H1 (cell line): ENCODE results near the gene CAMTA1. TPM values are rescaled to one million over a fixed set of nuclear protein-coding genes. Genes with fewer than 3 reads are reported as not detected.

ENCODE experiments used
- CTCF ChIA-PET: fragments of 300-600 bp; sonication (Branson Sonifier 250); formaldehyde crosslinking; loops from one replicate; lab custom pipeline; 2021; ENCODE audit not compliant: partially characterized antibody; lab: Charles Lee
- POLR2A ChIA-PET: fragments of 300-600 bp; sonication (Branson Sonifier 250); formaldehyde crosslinking; loops from one replicate; lab custom pipeline; 2021; ENCODE audit warnings: inconsistent platforms; ENCODE audit not compliant: partially characterized antibody; lab: Charles Lee
- DNase-seq, 2 experiments: peaks; one replicate each; pipeline versions ENCODE4 v3.0.0 to v3.0.0-alpha.2; 2010 to 2022; ENCODE audit warnings: low spot score in 2 of 2, low read depth in 1 of 2, mixed read lengths in 1 of 2
- FAIRE-seq: peaks from 2 replicates; lab custom pipeline; 2011; peaks lifted over from hg19 to GRCh38; lab: Jason Lieb, UNC
- H2AFZ ChIP-seq: 2 replicates; pipeline ENCODE4 v1.8.1; 2012; ENCODE audit warnings: low read length, inconsistent platforms
- H2AK5ac ChIP-seq: 2 replicates; pipeline ENCODE4 v1.6.1; 2013; ENCODE audit warnings: low read depth, low read length
- H2BK120ac ChIP-seq: replicated peaks from 2 replicates; pipeline ENCODE3; 2013; ENCODE audit warnings: low read depth, low read length, inconsistent platforms
- H2BK12ac ChIP-seq: 2 replicates; pipeline ENCODE4 v1.6.1; 2013; ENCODE audit warnings: low read depth, low read length
- H2BK15ac ChIP-seq: 2 replicates; pipeline ENCODE4 v1.6.1; 2013; ENCODE audit warnings: low read length
- H2BK20ac ChIP-seq: 2 replicates; pipeline ENCODE4 v1.6.1; 2013; ENCODE audit warnings: low read length
- H2BK5ac ChIP-seq: 2 replicates; pipeline ENCODE4 v1.6.1; 2013; ENCODE audit warnings: low read depth, low read length
- H3K14ac ChIP-seq: 2 replicates; pipeline ENCODE4 v1.6.1; 2013; ENCODE audit warnings: inconsistent platforms; ENCODE audit not compliant: insufficient read length
- H3K18ac ChIP-seq: 2 replicates; pipeline ENCODE4 v1.6.1; 2013; ENCODE audit warnings: low read length; ENCODE audit errors: extremely low read depth
- H3K23ac ChIP-seq: 2 replicates; pipeline ENCODE4 v1.6.1; 2013; ENCODE audit warnings: inconsistent platforms; ENCODE audit not compliant: insufficient read length
- H3K23me2 ChIP-seq: 2 replicates; pipeline ENCODE4 v1.6.1; 2013; ENCODE audit warnings: low read depth, low read length
- H3K27ac ChIP-seq: 2 replicates; pipeline ENCODE4 v1.6.1; 2011; ENCODE audit warnings: low read depth, low read length, inconsistent platforms
- H3K27me3 ChIP-seq, 4 experiments: replicated peaks in 1 of 4; 1 replicate in 1 of 4; 2 replicates in 3 of 4; pipeline versions ENCODE4 v1.6.1 to v1.8.1; 2011 to 2013; ENCODE audit warnings: low read length in 3 of 4, mild to moderate bottlenecking in 3 of 4, inconsistent platforms in 2 of 4, mixed read lengths in 2 of 4, moderate library complexity in 1 of 4; ENCODE audit not compliant: control insufficient read depth in 3 of 4, insufficient read depth in 3 of 4; ENCODE audit errors: extremely low read depth in 1 of 4
- H3K36me3 ChIP-seq, 4 experiments: 2 replicates each; pipeline versions ENCODE4 v1.6.1 to v1.8.1; 2011 to 2013; ENCODE audit warnings: mild to moderate bottlenecking in 4 of 4, low read length in 3 of 4, moderate library complexity in 2 of 4, control low read depth in 1 of 4, inconsistent platforms in 1 of 4; ENCODE audit not compliant: insufficient read depth in 4 of 4, control insufficient read depth in 2 of 4
- H3K4ac ChIP-seq: replicated peaks from 2 replicates; pipeline ENCODE3; 2013; ENCODE audit warnings: low read length, low read depth, mixed read lengths, inconsistent platforms; ENCODE audit not compliant: insufficient read length
- H3K4me1 ChIP-seq, 4 experiments: replicated peaks in 1 of 4; 1 replicate in 1 of 4; 2 replicates in 3 of 4; pipeline versions ENCODE4 v1.6.1 to v1.8.1; 2011 to 2013; ENCODE audit warnings: low read length in 3 of 4, inconsistent platforms in 2 of 4, mixed read lengths in 1 of 4; ENCODE audit not compliant: insufficient read depth in 4 of 4, control insufficient read depth in 3 of 4
- H3K4me2 ChIP-seq, 2 experiments: 2 replicates each; pipeline versions ENCODE4 v1.6.1 to v1.8.1; 2011 to 2013; ENCODE audit warnings: low read depth in 2 of 2, low read length in 2 of 2, control low read depth in 1 of 2, inconsistent platforms in 1 of 2, mild to moderate bottlenecking in 1 of 2; ENCODE audit not compliant: insufficient read depth in 1 of 2
- H3K4me3 ChIP-seq, 4 experiments: fragments of 200-600, 300-600 bp in 1 of 4; sonication (generic), shearing (Covaris generic), sonication (Bioruptor Twin) in 1 of 4; 2 replicates each; pipeline versions ENCODE4 v1.5.1 to v1.8.1; 2011 to 2016; ENCODE audit warnings: low read length in 4 of 4, low read depth in 3 of 4, control low read depth in 2 of 4, inconsistent platforms in 2 of 4, mild to moderate bottlenecking in 2 of 4, mixed read lengths in 1 of 4, moderate library complexity in 1 of 4; ENCODE audit not compliant: insufficient read depth in 2 of 4; ENCODE audit errors: extremely low read depth in 1 of 4
- H3K56ac ChIP-seq: replicated peaks from 2 replicates; pipeline ENCODE3; 2013; ENCODE audit warnings: low read depth, mild to moderate bottlenecking, mixed read lengths, low read length, inconsistent platforms; ENCODE audit not compliant: insufficient read length
- H3K79me1 ChIP-seq: 2 replicates; pipeline ENCODE4 v1.6.1; 2013; ENCODE audit warnings: low read depth, low read length, control low read depth
- H3K79me2 ChIP-seq, 2 experiments: 2 replicates each; pipeline versions ENCODE4 v1.6.1 to v1.8.1; 2012 to 2013; ENCODE audit warnings: low read length in 2 of 2, mild to moderate bottlenecking in 2 of 2, inconsistent platforms in 1 of 2; ENCODE audit not compliant: insufficient read depth in 2 of 2, control insufficient read depth in 1 of 2
- H3K9ac ChIP-seq, 4 experiments: replicated peaks in 1 of 4; 1 replicate in 1 of 4; 2 replicates in 3 of 4; pipeline versions ENCODE4 v1.6.1 to v1.8.1; 2011 to 2013; ENCODE audit warnings: low read depth in 3 of 4, low read length in 3 of 4, control low read depth in 2 of 4, mild to moderate bottlenecking in 2 of 4, moderate library complexity in 2 of 4, inconsistent platforms in 1 of 4; ENCODE audit errors: extremely low read depth in 1 of 4
- H3K9me3 ChIP-seq, 2 experiments: 2 replicates each; pipeline versions ENCODE4 v1.6.1 to v1.8.1; 2012 to 2013; ENCODE audit warnings: mild to moderate bottlenecking in 2 of 2, moderate library complexity in 2 of 2, control low read depth in 1 of 2, inconsistent platforms in 1 of 2, low read depth in 1 of 2, low read length in 1 of 2, mixed read lengths in 1 of 2; ENCODE audit not compliant: insufficient read depth in 2 of 2
- H4K20me1 ChIP-seq, 2 experiments: replicated peaks in 1 of 2; 2 replicates each; pipeline versions ENCODE3 to v1.8.1; 2011 to 2013; ENCODE audit warnings: inconsistent platforms in 2 of 2, low read length in 2 of 2, mild to moderate bottlenecking in 1 of 2; ENCODE audit not compliant: insufficient read depth in 2 of 2, control insufficient read depth in 1 of 2
- H4K5ac ChIP-seq: 2 replicates; pipeline ENCODE4 v1.6.1; 2013; ENCODE audit warnings: low read length, low read depth, mixed read lengths, inconsistent platforms; ENCODE audit not compliant: insufficient read length
- H4K8ac ChIP-seq: 2 replicates; pipeline ENCODE4 v1.8.0; 2013; ENCODE audit warnings: mild to moderate bottlenecking, moderate library complexity, low read length, inconsistent platforms; ENCODE audit not compliant: insufficient read depth; ENCODE audit errors: extremely low read depth
- H4K91ac ChIP-seq: replicated peaks from 2 replicates; pipeline ENCODE3; 2013; ENCODE audit warnings: low read length, mixed read lengths, inconsistent platforms; ENCODE audit not compliant: insufficient read length
- EZH2 ChIP-seq: fragments of 200-600 bp; sonication (generic); IDR thresholded peaks from 2 replicates; pipeline ENCODE4 v1.7.1; 2012; ENCODE audit warnings: low read depth, mild to moderate bottlenecking, moderate library complexity, low read length, inconsistent platforms; ENCODE audit not compliant: severe bottlenecking
- FOSL1 ChIP-seq: IDR thresholded peaks from 2 replicates; pipeline ENCODE4 v1.6.1; 2011; ENCODE audit warnings: mild to moderate bottlenecking, low read depth, low read length, moderate library complexity; ENCODE audit not compliant: insufficient read depth
- KDM4A ChIP-seq: IDR thresholded peaks from one replicate; pipeline ENCODE4 v1.7.1; 2012; ENCODE audit warnings: low read depth, mild to moderate bottlenecking, moderate library complexity, low read length, inconsistent platforms; ENCODE audit not compliant: severe bottlenecking
- PHF8 ChIP-seq: fragments of 200-600 bp; sonication (generic); conservative IDR thresholded peaks from 2 replicates; pipeline ENCODE4 v1.7.1; 2012; ENCODE audit warnings: low read depth, mild to moderate bottlenecking, inconsistent platforms, low read length, moderate library complexity
- RAD21 ChIP-seq, 2 experiments: IDR thresholded peaks in 1 of 2; conservative IDR thresholded peaks in 1 of 2; 2 replicates each; pipeline ENCODE4 v1.6.1; 2011; ENCODE audit warnings: low read depth in 2 of 2, low read length in 2 of 2, improper control_type of control experiment in 1 of 2, inconsistent platforms in 1 of 2, mild to moderate bottlenecking in 1 of 2, moderate library complexity in 1 of 2
- RFX5 ChIP-seq: IDR thresholded peaks from 2 replicates; pipeline ENCODE4 v1.6.1; 2011; ENCODE audit warnings: low read depth, low read length, improper control_type of control experiment, borderline replicate concordance
- SAP30 ChIP-seq: fragments of 300-600 bp; sonication (generic); IDR thresholded peaks from 2 replicates; pipeline ENCODE4 v1.7.1; 2012; ENCODE audit warnings: low read length, moderate library complexity, mild to moderate bottlenecking, inconsistent platforms; ENCODE audit not compliant: insufficient read depth, insufficient replicate concordance
- TCF12 ChIP-seq: IDR thresholded peaks from 2 replicates; pipeline ENCODE4 v1.6.1; 2011; ENCODE audit warnings: low read depth, mild to moderate bottlenecking, low read length
- ZNF274 ChIP-seq: IDR thresholded peaks from 2 replicates; pipeline ENCODE4 v1.7.0; 2012; ENCODE audit warnings: low read length, borderline replicate concordance; ENCODE audit errors: extremely low read depth
- WGBS, 2 experiments: shearing (Covaris generic) in 1 of 2; methylation state at CpG; one replicate each; pipeline versions ENCODE4 v1.1.6 to v1.1.7; 2013 to 2015; ENCODE audit warnings: low lambda C conversion rate in 2 of 2, mixed read lengths in 2 of 2, inconsistent platforms in 1 of 2, low coverage in 1 of 2, missing lambda C conversion rate in 1 of 2; ENCODE audit not compliant: insufficient replicate concordance in 2 of 2, insufficient coverage in 1 of 2, insufficient read length in 1 of 2; ENCODE audit errors: extremely low coverage in 1 of 2, missing lambda C conversion rate in 1 of 2; 5-methylcytosine and 5-hydroxymethylcytosine counted together
- polyA plus RNA-seq, 7 experiments: library from polyadenylated mRNA; depleted of rRNA in 3 of 7; stranded (reverse) in 5 of 7; unstranded in 2 of 7; fragments of >200 nt in 5 of 7; fragments of 200-250 nt in 2 of 7; gene quantifications; 1 replicate in 5 of 7; 2 replicates in 1 of 7; 4 replicates in 1 of 7; pipeline versions ENCODE4 v1.2.1 to v1.2.3, GENCODE V29; 2011 to 2013; ENCODE audit warnings: missing spikeins in 2 of 7, mixed read lengths in 2 of 7
- total RNA-seq: library from RNA; stranded (reverse); fragmentation: NEBNext Ultra II Directional; extraction: Animal tissue kit (Norgen Biotek cat#: 25700); gene quantifications from 2 replicates; pipeline ENCODE4 v1.2.1, GENCODE V29; 2021
- TF ChIP-seq, protein P1 (sequence below): IDR thresholded peaks from 2 replicates; pipeline ENCODE4 v1.6.1; 2011; ENCODE audit warnings: low read length, improper control_type of control experiment

The CAMTA1 gene
- total and polyA plus RNA-seq, 2 of the 8 experiments (the other 6 are each of a cell fraction or from before 2014, with no cell fraction given) = 65.0 to 119 TPM

DNA sequence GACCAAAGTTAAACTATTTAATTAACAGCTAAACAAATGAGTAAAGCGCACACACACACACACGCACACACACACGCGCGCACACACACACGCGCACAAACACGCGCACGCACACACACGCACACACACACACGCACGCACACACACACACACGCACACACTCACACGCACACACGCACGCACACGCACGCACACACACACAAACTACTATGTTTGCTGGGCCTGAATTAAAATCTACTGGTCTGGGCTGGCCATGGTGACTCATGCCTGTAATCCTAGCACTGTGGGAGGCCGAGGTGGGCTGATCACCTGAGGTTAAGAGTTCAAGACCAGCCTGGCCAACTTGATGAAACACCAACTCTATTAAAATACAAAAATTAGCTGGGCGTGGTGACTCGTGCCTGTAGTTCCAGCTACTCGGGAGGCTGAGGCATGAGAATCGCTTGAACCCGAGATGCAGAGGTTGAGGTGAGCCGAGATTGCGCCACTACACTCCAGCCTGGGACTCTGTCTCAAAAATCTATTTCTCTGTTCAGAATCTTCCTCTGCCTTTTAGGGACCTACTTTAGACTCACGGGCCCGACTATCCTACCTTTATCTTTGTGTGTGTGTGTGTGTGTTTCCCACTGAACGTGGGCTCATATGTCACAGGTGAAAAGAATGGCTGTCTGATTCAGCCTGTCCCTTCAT lies 46.1 kb upstream of the CAMTA1 start:
- H3K23me2 ChIP-seq = no peaks in the 10 kb centered on the region; the same call in 1 of the 2 replicates
- H3K9ac ChIP-seq = no peak overlapping the region
- no peak overlapping the region for H3K23ac ChIP-seq
- no peaks in the 10 kb centered on the region for H4K20me1 ChIP-seq
- no peak overlapping the region for H2AFZ ChIP-seq
- no peak overlapping the region for H4K91ac ChIP-seq
- H3K4ac ChIP-seq = no peak overlapping the region
- no peak overlapping the region; the same call in 1 of the 2 replicates for H4K8ac ChIP-seq
- no peaks in the 10 kb centered on the region for H3K9me3 ChIP-seq
- no peak overlapping the region for H3K56ac ChIP-seq
- FAIRE-seq = no peak
- peaks cover 2 to 7% (median 3%) of the 10 kb centered on the region in 4 experiments; a peak in 4 of 7 replicates for H3K4me1 ChIP-seq
- H3K79me2 ChIP-seq = no peaks in the 10 kb centered on the region
- no peak overlapping the region for H3K27ac ChIP-seq
- no peak overlapping the region for H3K14ac ChIP-seq
- no peak overlapping the region for H4K5ac ChIP-seq
- ChIA-PET CTCF (no interaction called here), POLR2A (no interaction called here)
- no peak overlapping the region for H2BK12ac ChIP-seq
- no peak overlapping the region for H2BK120ac ChIP-seq
- no peak overlapping the region for H2BK15ac ChIP-seq
- no peaks in the 10 kb centered on the region for H3K36me3 ChIP-seq
- no peaks in the 10 kb centered on the region for H3K27me3 ChIP-seq
- 94% methylated on average over 21 of the region's 30 CpGs; no CpG with 5 or more reads in 1 of the 2 experiments for WGBS, 2 experiments
- H2AK5ac ChIP-seq = no peak overlapping the region
- no peak overlapping the region for H3K18ac ChIP-seq
- no peaks in the 10 kb centered on the region for H3K79me1 ChIP-seq
- no peak overlapping the region for H3K4me2 ChIP-seq
- no peak overlapping the region for H2BK20ac ChIP-seq
- H2BK5ac ChIP-seq = no peak overlapping the region
- H3K4me3 ChIP-seq = no peak overlapping the region
- no peak for DNase-seq
- TF ChIP-seq, protein P1, sequence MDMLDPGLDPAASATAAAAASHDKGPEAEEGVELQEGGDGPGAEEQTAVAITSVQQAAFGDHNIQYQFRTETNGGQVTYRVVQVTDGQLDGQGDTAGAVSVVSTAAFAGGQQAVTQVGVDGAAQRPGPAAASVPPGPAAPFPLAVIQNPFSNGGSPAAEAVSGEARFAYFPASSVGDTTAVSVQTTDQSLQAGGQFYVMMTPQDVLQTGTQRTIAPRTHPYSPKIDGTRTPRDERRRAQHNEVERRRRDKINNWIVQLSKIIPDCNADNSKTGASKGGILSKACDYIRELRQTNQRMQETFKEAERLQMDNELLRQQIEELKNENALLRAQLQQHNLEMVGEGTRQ = no peak
- TF ChIP-seq RFX5 (no peak), SAP30 (no peak), FOSL1 (no peak), PHF8 (no peak), KDM4A (no peak), EZH2 (no peak), RAD21 (IDR thresholded peaks at IDR 0.05 in 1 of 2, conservative IDR thresholded peaks at IDR 0.05 in 1 of 2; ENCODE audit: low read depth in 2 of 2, low read length in 2 of 2) (no peak), TCF12 (no peak), ZNF274 (no peak)
